ENCODE measurements around the gene RASGRP1.

DNA sequence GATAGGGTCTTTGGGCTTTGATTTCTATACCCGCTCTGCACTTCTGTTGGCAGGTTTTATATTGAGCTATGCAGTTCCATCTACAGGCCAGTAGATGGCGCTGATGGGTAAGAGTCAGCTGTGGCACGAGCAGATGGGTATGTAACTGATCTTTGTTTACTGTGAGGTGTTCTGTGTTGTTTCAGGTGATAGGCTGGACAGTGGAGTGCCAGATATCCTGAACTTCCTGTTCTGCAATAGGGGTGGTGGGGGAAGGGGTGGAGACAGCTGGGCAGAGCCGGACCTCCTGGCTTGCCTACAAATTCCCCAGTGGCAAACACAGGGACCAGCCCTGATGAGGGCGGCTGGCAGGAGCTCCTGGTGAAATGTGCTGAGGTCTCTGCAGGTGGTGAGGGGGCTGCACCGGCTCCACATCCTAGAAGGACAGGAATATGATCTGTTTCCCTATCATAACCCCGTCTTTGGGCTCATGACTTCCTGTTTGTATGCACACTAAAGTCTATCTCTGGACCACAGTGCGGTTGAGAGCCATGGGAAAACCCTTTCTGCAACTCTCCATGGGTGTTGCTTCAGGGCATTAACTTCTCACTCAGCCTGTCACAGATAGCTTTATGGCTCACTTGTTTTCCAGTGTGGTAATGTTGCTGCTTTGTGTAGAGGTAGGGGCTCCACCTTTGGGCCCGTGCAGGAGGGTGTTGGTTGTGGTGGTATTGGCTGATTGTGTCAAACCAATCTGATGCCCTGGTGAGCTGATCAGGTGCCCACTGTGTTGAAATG is 124.1 kb downstream of the RASGRP1 start:
- TF ChIP-seq, protein P1, sequence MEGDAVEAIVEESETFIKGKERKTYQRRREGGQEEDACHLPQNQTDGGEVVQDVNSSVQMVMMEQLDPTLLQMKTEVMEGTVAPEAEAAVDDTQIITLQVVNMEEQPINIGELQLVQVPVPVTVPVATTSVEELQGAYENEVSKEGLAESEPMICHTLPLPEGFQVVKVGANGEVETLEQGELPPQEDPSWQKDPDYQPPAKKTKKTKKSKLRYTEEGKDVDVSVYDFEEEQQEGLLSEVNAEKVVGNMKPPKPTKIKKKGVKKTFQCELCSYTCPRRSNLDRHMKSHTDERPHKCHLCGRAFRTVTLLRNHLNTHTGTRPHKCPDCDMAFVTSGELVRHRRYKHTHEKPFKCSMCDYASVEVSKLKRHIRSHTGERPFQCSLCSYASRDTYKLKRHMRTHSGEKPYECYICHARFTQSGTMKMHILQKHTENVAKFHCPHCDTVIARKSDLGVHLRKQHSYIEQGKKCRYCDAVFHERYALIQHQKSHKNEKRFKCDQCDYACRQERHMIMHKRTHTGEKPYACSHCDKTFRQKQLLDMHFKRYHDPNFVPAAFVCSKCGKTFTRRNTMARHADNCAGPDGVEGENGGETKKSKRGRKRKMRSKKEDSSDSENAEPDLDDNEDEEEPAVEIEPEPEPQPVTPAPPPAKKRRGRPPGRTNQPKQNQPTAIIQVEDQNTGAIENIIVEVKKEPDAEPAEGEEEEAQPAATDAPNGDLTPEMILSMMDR (IDR thresholded peaks at IDR 0.05): peak; percentile 78 to 96 (median 88)
- no peak for TF ChIP-seq POLR2AphosphoS5 (IDR thresholded peaks at IDR 0.05)
